Mucosa of descending colon (tissue), 3 donors: Measurements from ENCODE around the gene GNB1. TPM values are rescaled to one million over a fixed set of nuclear protein-coding genes. Genes with fewer than 3 reads are reported as not detected.

Experiments
- ATAC-seq: fragments of 200-7000 bp; cut with Tn5 transposase; one replicate; pipeline ENCODE4 v1.9.1; 2020; ENCODE audit warnings: mild to moderate bottlenecking, moderate library complexity
- DNase-seq, 3 donors: peaks; one replicate each; pipeline ENCODE4 v3.0.0-alpha.2; 2020
- H3K36me3 ChIP-seq: fragments of 200-600 bp; one replicate; pipeline ENCODE4 v1.8.0; 2021; ENCODE audit warnings: low read depth, mild to moderate bottlenecking
- H3K4me1 ChIP-seq: fragments of 200-600 bp; one replicate; pipeline ENCODE4 v1.8.0; 2021; ENCODE audit warnings: low read depth, mild to moderate bottlenecking
- H3K4me3 ChIP-seq: fragments of 200-600 bp; one replicate; pipeline ENCODE4 v1.8.0; 2021; ENCODE audit warnings: mild to moderate bottlenecking
- H3K9me3 ChIP-seq: fragments of 200-600 bp; one replicate; pipeline ENCODE4 v1.8.0; 2021; ENCODE audit warnings: mild to moderate bottlenecking
- intact Hi-C, 2 donors: fragments of 100-400 bp; cut with DNase I in 1 of 2; cut with micrococcal nuclease in 1 of 2; formaldehyde crosslinking; loops; one replicate each; pipeline versions ENCODE4 v1.11.0 to v1.11.1; 2022; cut with DNase I, micrococcal nuclease
- total RNA-seq, 3 donors: library from RNA; stranded (reverse); fragmentation: NEBNext Ultra II Directional in 2 of 3; extraction: Animal tissue kit (Norgen Biotek cat#: 25700) in 2 of 3; gene quantifications; one replicate each; pipeline versions ENCODE4 v1.2.1 to v1.2.4, GENCODE V29; 2021 to 2023
- TF ChIP-seq, protein P1 (sequence below): fragments of 200-600 bp; IDR thresholded peaks from one replicate; pipeline ENCODE4 v1.8.0; 2022; ENCODE audit warnings: antibody characterized with exemption, mild to moderate bottlenecking
- donor health status: DM: no; HTN: no; CAD: no; lungs with moderate emphysema.
- donor health status: DM: no; HTN: no; CAD: no.
- donor health status: DM: no; HTN: yes; CAD: no.

Gene GNB1
- total RNA-seq, 3 donors from 2014 or later = 314 to 329 (median 318) TPM

DNA sequence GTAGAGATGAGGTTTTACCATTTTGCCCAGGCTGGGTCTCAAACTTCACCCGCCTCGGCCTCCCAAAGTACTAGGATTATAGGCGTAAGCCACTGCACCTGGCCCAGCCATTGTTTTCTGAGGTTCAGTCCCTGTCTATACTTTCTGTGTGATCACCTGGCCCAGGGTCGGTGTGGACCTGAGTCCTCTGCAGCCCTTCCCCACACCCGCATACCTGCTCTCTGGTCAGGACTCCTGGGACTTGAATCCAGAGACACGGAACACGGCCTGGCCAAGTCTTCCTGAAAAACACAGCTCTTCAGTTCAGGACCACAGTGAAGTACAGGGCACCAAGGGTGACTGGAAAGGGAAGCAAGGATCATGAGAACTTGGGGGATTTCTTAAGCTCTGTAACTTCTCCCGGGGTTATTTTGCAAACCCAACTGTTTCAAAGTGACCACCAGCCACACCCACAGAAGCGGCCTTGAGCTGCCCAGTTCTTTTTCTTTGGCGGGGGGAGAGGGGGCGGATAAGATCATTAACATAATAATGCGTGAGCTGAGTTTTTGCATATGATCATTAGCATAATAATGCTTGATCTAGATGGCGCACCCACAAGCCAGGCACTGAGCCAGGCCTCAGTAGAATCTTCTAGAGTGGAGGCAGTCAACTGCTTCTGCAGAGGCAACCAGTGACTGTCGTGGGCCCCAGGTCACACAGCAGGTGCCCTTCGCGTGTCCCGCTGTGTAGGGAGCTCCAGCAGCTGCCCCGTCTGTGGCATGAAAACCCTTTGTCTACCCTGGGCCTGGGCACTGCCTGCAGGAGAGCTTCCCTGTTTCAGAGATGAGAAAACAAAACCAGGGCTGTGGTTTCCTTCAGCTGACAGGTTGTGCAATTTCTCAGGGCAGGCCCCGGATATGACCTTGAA, 110.9 kb downstream of the GNB1 start:
- peak; percentile 73 to 79 (median 77) for DNase-seq
- Histone ChIP-seq H3K9me3 (no peaks in the 10 kb centered on the region), H3K36me3 (no peaks in the 10 kb centered on the region), H3K4me3 (no peak overlapping the region), H3K4me1 (peaks cover 69% of the 10 kb centered on the region)
- intact Hi-C loops = loop anchor here in 1 of 2 donors (10.0 kb wide), 1 partner anchor 125 kb away; no protein-coding TSS in a partner anchor
- ATAC-seq = peak; percentile 32
- TF ChIP-seq, protein P1, sequence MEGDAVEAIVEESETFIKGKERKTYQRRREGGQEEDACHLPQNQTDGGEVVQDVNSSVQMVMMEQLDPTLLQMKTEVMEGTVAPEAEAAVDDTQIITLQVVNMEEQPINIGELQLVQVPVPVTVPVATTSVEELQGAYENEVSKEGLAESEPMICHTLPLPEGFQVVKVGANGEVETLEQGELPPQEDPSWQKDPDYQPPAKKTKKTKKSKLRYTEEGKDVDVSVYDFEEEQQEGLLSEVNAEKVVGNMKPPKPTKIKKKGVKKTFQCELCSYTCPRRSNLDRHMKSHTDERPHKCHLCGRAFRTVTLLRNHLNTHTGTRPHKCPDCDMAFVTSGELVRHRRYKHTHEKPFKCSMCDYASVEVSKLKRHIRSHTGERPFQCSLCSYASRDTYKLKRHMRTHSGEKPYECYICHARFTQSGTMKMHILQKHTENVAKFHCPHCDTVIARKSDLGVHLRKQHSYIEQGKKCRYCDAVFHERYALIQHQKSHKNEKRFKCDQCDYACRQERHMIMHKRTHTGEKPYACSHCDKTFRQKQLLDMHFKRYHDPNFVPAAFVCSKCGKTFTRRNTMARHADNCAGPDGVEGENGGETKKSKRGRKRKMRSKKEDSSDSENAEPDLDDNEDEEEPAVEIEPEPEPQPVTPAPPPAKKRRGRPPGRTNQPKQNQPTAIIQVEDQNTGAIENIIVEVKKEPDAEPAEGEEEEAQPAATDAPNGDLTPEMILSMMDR = no peak

DNA sequence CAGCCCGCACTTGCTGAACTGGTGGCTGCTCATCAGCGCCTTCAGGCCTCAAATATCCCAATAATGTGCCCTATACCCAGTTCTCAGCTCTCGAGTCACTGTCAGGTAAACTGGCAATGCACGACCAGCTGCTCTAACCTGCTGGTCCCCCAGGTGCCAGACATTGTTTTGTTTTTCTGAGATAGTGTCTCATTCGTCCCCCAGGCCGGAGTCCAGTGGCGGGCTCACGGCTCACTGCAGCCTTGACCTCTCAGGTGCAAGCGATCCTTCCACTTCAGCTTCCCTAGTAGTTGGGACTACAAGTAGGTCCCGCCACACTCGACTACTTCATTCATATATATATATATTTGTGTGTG, 111.6 kb downstream of the GNB1 start:
- no peaks in the 10 kb centered on the region for H3K9me3 ChIP-seq
- TF ChIP-seq, protein P1 = no peak
- DNase-seq (no peak), ATAC-seq (no peak)
- peak overlapping the region; percentile 68 for H3K4me3 ChIP-seq
- H3K4me1 ChIP-seq = peaks cover 72% of the 10 kb centered on the region
- no peaks in the 10 kb centered on the region for H3K36me3 ChIP-seq
- intact Hi-C loops = no loop called here

DNA sequence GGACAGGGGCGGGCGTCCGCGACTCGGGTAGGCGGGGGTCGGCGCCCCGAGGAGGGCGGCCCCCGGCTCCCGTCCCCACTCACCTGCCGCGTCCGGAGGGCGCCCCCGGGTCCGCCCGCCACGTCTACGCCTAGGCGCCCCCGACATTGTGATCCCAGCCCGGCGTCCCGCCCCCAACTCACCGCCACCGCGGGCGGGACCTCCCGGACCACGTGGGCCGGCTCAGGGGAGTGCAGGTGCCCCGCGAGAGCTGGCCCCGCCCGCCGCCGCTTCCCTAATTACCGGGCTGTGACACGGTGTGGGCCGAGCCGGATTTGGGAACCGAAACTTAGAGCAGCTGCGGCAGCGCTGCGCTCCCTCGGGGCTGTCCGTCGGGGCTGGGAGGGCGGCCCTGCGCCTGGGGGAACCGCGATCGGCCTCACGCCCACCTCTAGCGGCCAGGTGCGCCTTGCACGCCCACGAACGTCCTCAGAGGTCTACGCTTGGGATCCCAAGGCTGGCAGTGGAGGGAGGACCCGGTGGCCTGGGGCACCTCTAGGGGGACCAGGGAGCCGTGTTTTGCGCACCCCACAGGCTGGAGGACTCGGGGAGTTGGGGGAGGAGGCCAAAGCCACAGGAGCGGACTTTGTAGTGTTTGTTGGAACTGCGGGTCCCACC, 112.1 kb downstream of the GNB1 start:
- TF ChIP-seq, protein P1 = peak; percentile 31
- no peaks in the 10 kb centered on the region for H3K36me3 ChIP-seq
- H3K4me1 ChIP-seq = peaks cover 72% of the 10 kb centered on the region
- H3K4me3 ChIP-seq = peak overlapping the region; percentile 68
- intact Hi-C loops = no loop called here
- no peaks in the 10 kb centered on the region for H3K9me3 ChIP-seq
- ATAC-seq (peak; percentile 62), DNase-seq (peak; percentile 92 to 97 (median 95))

DNA sequence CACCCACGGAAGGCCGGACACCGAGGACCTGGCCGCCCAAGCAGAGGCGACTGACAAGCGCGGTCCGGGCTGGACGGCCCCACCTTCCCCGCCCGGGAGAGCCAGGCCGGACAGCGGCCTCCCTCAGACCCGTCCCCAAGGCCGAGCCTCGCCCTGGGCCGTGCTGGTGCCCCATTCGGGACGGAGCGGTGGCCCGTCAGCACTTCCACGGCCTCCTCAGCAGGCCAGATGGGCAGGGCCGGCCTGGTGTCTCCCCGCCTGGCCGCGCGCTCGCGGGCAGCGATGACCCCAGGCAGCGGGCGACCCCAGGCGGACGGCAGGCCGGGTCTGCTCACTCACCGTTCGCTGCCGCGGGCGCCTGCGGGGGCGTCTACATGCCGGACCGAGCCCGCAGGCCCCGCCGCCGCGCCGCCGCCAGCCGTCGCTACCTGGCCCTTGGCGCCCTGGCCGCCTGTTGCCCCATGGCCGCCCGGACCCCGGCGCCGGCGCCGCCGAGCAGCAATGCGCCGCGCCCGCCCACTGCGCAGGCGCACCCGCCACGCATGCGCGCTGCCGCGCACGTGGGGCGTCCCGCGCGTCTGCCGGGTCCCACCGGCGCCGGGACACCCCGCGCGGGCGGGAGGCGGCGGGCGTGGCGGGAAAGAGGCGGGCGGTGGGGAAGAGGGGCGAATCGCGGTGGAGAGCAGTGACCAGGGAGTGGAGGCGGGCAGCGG, 112.8 kb downstream of the GNB1 start, which contains the start of gene NADK:
NADK (minus strand) TSS at position 521 of the 713 bp plus-strand sequence. CDS start 13,064 bp downstream, outside the sequence.
- Histone ChIP-seq H3K4me3 (peak within 1 kb of the TSS; percentile 68), H3K9me3 (no peaks in the 10 kb centered on the region), H3K36me3 (no peaks in the 10 kb centered on the region), H3K4me1 (peaks cover 68% of the 10 kb centered on the region)
- peak; percentile 64 to 85 (median 81) for DNase-seq
- intact Hi-C loops = no loop called here
- peak; percentile 42 for ATAC-seq
- TF ChIP-seq, protein P1 = no peak

DNA sequence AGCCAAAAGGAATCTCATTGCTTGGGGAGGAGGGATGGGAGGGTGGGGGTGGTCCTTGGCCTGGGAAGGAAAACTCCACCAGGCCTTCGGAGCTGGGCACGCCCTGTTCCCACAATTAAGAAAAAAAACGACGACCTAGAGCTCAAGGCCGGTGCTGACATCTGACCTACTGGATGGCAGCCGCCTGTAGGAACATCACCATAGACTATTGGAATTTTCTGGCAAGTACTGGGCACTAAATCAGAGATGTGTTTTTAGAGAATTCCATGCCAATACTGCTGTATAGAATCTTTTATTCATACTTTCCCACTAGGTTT, 113.3 kb downstream of the GNB1 start:
- intact Hi-C loops = no loop called here
- TF ChIP-seq, protein P1 = no peak
- DNase-seq = peak in 2 of 3 donors; percentile 54 to 55
- Histone ChIP-seq H3K4me1 (peaks cover 63% of the 10 kb centered on the region), H3K4me3 (peak overlapping the region; percentile 68), H3K9me3 (no peaks in the 10 kb centered on the region), H3K36me3 (no peaks in the 10 kb centered on the region)
- peak; percentile 4 for ATAC-seq
